Astrocyte (in vitro differentiated cells and primary cell): ENCODE results near the gene NT5C.

Experiments
- EZH2 ChIP-seq: IDR thresholded peaks from 2 replicates; pipeline ENCODE4 v1.6.1; 2012; ENCODE audit warnings: mild to moderate bottlenecking, low read length, inconsistent platforms; ENCODE audit not compliant: insufficient read depth
- TF ChIP-seq, protein P1 (sequence below): IDR thresholded peaks from 2 replicates; pipeline ENCODE4 v1.5.1; 2011; ENCODE audit warnings: low read depth, mild to moderate bottlenecking, inconsistent platforms, low read length, moderate library complexity; ENCODE audit not compliant: insufficient read depth

DNA sequence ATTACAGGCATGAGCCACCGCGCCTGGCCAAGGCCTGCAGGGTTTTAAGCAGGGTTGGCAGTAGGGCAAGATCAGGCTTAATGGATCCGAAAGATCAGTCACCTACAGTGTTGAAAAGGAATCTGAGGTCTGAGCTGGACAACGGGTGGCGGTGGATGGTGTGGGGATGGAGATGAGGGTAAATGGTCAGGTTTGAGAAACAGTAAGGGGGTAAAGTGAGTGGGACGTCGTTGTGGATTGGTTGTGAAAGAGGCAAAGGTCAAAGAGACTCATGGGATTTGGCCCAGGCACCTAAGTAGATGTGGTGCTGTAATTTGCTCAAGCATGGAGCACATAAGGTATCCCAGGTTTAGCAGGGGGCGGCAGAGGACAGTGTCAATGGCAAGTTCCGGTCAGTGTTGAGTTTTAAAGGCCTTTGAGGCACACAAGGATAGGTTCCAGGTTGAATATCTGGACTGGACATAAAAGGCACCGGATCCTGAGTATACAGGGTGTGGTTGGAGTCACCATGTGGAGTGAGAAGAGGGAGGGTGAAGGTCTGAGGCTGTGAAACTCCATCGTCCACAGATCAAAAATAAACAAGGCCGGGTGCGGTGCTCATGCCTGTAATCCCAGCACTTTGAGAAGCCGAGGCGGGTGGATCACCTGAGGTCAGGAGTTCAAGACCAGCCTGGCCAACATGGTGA, 44.9 kb downstream of the NT5C start:
- TF ChIP-seq, protein P1, sequence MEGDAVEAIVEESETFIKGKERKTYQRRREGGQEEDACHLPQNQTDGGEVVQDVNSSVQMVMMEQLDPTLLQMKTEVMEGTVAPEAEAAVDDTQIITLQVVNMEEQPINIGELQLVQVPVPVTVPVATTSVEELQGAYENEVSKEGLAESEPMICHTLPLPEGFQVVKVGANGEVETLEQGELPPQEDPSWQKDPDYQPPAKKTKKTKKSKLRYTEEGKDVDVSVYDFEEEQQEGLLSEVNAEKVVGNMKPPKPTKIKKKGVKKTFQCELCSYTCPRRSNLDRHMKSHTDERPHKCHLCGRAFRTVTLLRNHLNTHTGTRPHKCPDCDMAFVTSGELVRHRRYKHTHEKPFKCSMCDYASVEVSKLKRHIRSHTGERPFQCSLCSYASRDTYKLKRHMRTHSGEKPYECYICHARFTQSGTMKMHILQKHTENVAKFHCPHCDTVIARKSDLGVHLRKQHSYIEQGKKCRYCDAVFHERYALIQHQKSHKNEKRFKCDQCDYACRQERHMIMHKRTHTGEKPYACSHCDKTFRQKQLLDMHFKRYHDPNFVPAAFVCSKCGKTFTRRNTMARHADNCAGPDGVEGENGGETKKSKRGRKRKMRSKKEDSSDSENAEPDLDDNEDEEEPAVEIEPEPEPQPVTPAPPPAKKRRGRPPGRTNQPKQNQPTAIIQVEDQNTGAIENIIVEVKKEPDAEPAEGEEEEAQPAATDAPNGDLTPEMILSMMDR: no peak
- TF ChIP-seq EZH2: no peak
